Esophagus squamous epithelium (tissue), 5 donors: ENCODE results near the gene SLC50A1. TPM values are rescaled to one million over a fixed set of nuclear protein-coding genes. Genes with fewer than 3 reads are reported as not detected.

Source experiments
- DNase-seq: peaks from one replicate; lab custom pipeline; 2025; lab: John Stamatoyannopoulos, UW
- H3K27ac ChIP-seq, 4 donors: fragments of 200-600 bp; sonication (generic); one replicate each; pipeline ENCODE4 v1.5.1; 2016 to 2019; ENCODE audit warnings: mild to moderate bottlenecking in 1 of 4
- H3K27me3 ChIP-seq, 4 donors: fragments of 200-600 bp; sonication (generic); 1 replicate in 3 of 4; 2 replicates in 1 of 4; pipeline versions ENCODE4 v1.5.1 to v1.6.0; 2017 to 2021; ENCODE audit warnings: antibody characterized with exemption in 1 of 4
- H3K36me3 ChIP-seq, 3 donors: fragments of 200-600 bp; sonication (generic); one replicate each; pipeline ENCODE4 v1.5.1; 2016 to 2019
- H3K4me1 ChIP-seq, 3 donors: fragments of 200-600 bp; sonication (generic); one replicate each; pipeline ENCODE4 v1.5.1; 2017 to 2019
- H3K4me3 ChIP-seq, 4 donors: fragments of 200-600 bp; sonication (generic); 1 replicate in 3 of 4; 2 replicates in 1 of 4; pipeline ENCODE4 v1.5.1; 2016 to 2019; ENCODE audit warnings: mild to moderate bottlenecking in 2 of 4, moderate library complexity in 1 of 4
- H3K9me3 ChIP-seq, 3 donors: fragments of 200-600 bp; sonication (generic); one replicate each; pipeline ENCODE4 v1.5.1; 2016 to 2019
- CTCF ChIP-seq, 6 experiments: fragments of 450-650 bp in 4 of 6; fragments of 200-600 bp in 2 of 6; sonication (generic) in 2 of 6; IDR thresholded peaks; one replicate each; pipeline ENCODE4 v1.5.1; 2016 to 2019; ENCODE audit warnings: antibody characterized with exemption in 6 of 6, mild to moderate bottlenecking in 4 of 6, moderate library complexity in 4 of 6
- POLR2A ChIP-seq, 4 donors: fragments of 450-650 bp; IDR thresholded peaks; one replicate each; pipeline ENCODE4 v1.6.1; 2017; ENCODE audit warnings: antibody characterized with exemption in 4 of 4, mild to moderate bottlenecking in 4 of 4, moderate library complexity in 3 of 4
- WGBS, 2 donors: methylation state at CpG; one replicate each; pipeline ENCODE4 v1.1.5; 2018; 5-methylcytosine and 5-hydroxymethylcytosine counted together
- intact Hi-C: fragments of 100-400 bp; cut with DNase I; formaldehyde crosslinking; loops from one replicate; pipeline ENCODE4 v1.15.0; 2022
- total RNA-seq, 4 donors: library from RNA; depleted of rRNA; stranded (reverse); fragments of >200 nt; gene quantifications; one replicate each; pipeline ENCODE4 v1.1.0, GENCODE V29; 2016
- donor health status: DM: yes; HTN: yes; CAD: no.

SLC50A1 gene
- total RNA-seq, 4 donors from 2014 or later: 21.4 to 27.2 (median 26.0) TPM

- Histone ChIP-seq H3K4me1 (peaks cover 13 to 25% (median 19%) of the 10 kb centered on the region in 3 donors), H3K36me3 (no peaks in the 10 kb centered on the region), H3K9me3 (no peaks in the 10 kb centered on the region), H3K27ac (no peak overlapping the region), H3K4me3 (no peak overlapping the region), H3K27me3 (peaks cover 0 to 7% (median 0%) of the 10 kb centered on the region in 4 donors)
- WGBS, 2 donors: 86 to 87% methylated on average over 4 of the region's 6 CpGs
- DNase-seq: no peak
- intact Hi-C loops: loop anchor here (2.0 kb wide), 1 partner anchor 77 kb away; no protein-coding TSS in a partner anchor
- TF ChIP-seq POLR2A (IDR thresholded peaks at IDR 0.05): no peak
- no peak for TF ChIP-seq CTCF (IDR thresholded peaks at IDR 0.05)
Measured at GRCh38 chr1:155092131-155092530, 43.5 kb upstream of the SLC50A1 start.

DNA sequence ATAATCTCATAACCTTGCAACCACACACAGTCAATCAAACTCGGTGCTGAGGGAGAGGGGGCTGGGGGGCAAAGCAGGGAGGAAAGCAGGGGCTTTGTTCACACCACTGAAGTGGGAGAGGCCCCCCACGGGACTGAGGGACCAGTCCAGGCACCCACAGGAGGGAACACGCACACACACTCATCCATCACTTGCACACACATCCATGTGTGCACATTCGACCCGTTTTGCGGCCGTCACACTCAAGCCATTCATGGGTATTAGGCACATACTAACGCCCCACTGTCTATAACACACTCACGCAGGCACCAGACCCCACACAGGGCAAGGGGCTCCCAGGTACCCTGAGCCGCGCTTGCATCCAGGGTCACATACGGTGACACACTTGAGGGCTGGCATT, 43.0 kb upstream of the SLC50A1 start:
- Histone ChIP-seq H3K9me3 (no peaks in the 10 kb centered on the region), H3K27me3 (peaks cover 0 to 7% (median 0%) of the 10 kb centered on the region in 4 donors), H3K4me1 (peaks cover 13 to 25% (median 19%) of the 10 kb centered on the region in 3 donors), H3K4me3 (no peak overlapping the region), H3K27ac (no peak overlapping the region), H3K36me3 (no peaks in the 10 kb centered on the region)
- intact Hi-C loops: loop anchor here (2.0 kb wide), 1 partner anchor 76 kb away; no protein-coding TSS in a partner anchor
- 88 to 95% methylated on average over 9 to 11 of the region's 12 CpGs for WGBS, 2 donors
- TF ChIP-seq POLR2A (IDR thresholded peaks at IDR 0.05) (no peak), CTCF (IDR thresholded peaks at IDR 0.05) (no peak)
- DNase-seq: no peak

GRCh38 chr1:155093911-155094621, 41.6 kb upstream of the SLC50A1 start:
- peaks cover 0 to 7% (median 0%) of the 10 kb centered on the region in 4 donors for H3K27me3 ChIP-seq
- H3K4me1 ChIP-seq: peaks cover 13 to 25% (median 19%) of the 10 kb centered on the region in 3 donors
- DNase-seq: no peak
- intact Hi-C loops: loop anchor here (2.0 kb wide), 1 partner anchor 75 kb away; no protein-coding TSS in a partner anchor
- no peak overlapping the region for H3K4me3 ChIP-seq
- WGBS, 2 donors: 20 to 25% methylated on average over 8 to 11 of the region's 13 CpGs
- no peaks in the 10 kb centered on the region for H3K36me3 ChIP-seq
- peak overlapping the region in 3 of 4 donors; percentile 38 to 60 (median 42) for H3K27ac ChIP-seq
- peak in 5 of 6 experiments; percentile 35 to 60 (median 50) for TF ChIP-seq CTCF (IDR thresholded peaks at IDR 0.05)
- TF ChIP-seq POLR2A (IDR thresholded peaks at IDR 0.05): no peak
- no peaks in the 10 kb centered on the region for H3K9me3 ChIP-seq

DNA sequence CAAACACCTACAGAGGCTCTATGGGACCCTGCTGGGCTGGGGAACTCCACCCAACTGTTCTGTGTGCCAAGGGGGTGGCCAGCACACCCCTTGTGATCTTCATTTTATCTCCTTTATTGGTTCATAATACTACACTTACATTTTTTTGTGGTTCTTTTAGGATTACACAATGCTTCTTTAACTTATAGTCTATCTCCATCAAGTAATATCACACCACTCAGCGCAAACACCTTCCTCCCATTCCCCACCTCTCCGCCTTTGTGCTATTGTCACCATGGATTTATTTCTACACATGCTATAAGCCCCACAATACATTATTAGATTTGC, 41.1 kb upstream of the SLC50A1 start:
- Histone ChIP-seq H3K4me3 (no peak overlapping the region), H3K4me1 (peaks cover 13 to 25% (median 19%) of the 10 kb centered on the region in 3 donors), H3K27me3 (peaks cover 0 to 7% (median 0%) of the 10 kb centered on the region in 4 donors), H3K27ac (peak overlapping the region in 3 of 4 donors; percentile 38 to 60 (median 42)), H3K9me3 (no peaks in the 10 kb centered on the region), H3K36me3 (no peaks in the 10 kb centered on the region)
- intact Hi-C loops: no loop called here
- DNase-seq: no peak
- 64 to 70% methylated on average over 2 of the region's 2 CpGs for WGBS, 2 donors
- peak in 1 of 6 experiments; percentile 31 for TF ChIP-seq CTCF (IDR thresholded peaks at IDR 0.05)
- no peak for TF ChIP-seq POLR2A (IDR thresholded peaks at IDR 0.05)

DNA sequence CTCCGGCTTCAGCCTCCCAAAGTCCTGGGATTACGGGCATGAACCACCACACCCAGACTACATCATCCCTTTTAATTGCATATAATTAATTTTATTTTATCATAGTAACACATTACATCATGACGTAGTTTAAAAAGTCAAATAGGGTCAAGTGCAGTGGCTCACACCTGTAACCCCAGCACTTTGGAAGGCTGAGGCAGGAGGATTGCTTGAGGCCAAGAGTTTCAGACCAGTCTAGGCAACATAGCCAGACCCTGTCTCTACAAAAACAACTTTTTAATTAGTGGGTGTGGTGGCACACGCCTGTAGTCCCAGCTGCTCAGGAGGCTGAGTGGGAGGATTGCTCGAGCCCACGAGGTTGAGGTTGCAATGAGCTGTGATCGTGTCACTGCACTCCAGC, 36.3 kb upstream of the SLC50A1 start:
- Histone ChIP-seq H3K4me3 (no peak overlapping the region), H3K27me3 (no peaks in the 10 kb centered on the region), H3K4me1 (peaks cover 2 to 5% (median 2%) of the 10 kb centered on the region in 3 donors), H3K36me3 (no peaks in the 10 kb centered on the region), H3K27ac (no peak overlapping the region), H3K9me3 (no peaks in the 10 kb centered on the region)
- TF ChIP-seq POLR2A (IDR thresholded peaks at IDR 0.05) (no peak), CTCF (IDR thresholded peaks at IDR 0.05) (no peak)
- intact Hi-C loops: no loop called here
- 59 to 72% methylated on average over 6 to 7 of the region's 7 CpGs for WGBS, 2 donors
- DNase-seq: no peak
